Measurements from ENCODE around the gene LSR.

The LSR gene

DNA sequence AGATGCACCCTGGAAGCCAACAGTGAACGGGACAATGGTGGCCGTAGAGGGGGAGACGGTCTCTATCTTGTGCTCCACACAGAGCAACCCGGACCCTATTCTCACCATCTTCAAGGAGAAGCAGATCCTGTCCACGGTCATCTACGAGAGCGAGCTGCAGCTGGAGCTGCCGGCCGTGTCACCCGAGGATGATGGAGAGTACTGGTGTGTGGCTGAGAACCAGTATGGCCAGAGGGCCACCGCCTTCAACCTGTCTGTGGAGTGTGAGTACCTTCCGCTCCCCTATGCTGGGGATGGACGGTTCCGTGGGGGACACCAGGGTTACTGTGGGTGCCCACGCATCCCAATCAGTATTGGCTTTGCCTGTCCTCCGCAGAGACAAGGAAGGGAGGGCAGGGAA is 53.6 kb downstream of the LSR start:
- DNase-seq (ENCODE audit: low read depth): no peak

GRCh38 chr19:35303357-35303915 is 54.6 kb downstream of the LSR start:
- DNase-seq (ENCODE audit: low read depth): no peak

DNA sequence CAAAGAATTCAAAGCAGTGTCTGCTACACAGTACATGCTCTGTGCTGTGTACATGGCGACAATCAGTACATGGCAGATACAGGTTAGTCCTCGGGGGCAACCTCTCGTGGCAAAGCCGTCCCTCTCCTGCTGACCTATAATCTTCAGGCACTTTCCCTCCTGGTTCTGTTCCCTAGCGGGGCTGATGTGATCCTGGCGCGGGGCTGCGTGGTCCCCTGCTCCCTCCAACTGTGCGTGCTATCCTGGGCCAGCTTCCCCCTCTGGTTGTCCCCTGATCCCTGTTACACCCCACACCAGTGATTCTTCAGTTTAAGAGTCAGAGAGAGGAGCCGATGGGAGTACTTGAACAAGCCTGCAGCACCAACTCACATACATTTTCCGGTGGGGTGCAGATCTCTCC is 55.2 kb downstream of the LSR start:
- DNase-seq (ENCODE audit: low read depth): no peak

DNA sequence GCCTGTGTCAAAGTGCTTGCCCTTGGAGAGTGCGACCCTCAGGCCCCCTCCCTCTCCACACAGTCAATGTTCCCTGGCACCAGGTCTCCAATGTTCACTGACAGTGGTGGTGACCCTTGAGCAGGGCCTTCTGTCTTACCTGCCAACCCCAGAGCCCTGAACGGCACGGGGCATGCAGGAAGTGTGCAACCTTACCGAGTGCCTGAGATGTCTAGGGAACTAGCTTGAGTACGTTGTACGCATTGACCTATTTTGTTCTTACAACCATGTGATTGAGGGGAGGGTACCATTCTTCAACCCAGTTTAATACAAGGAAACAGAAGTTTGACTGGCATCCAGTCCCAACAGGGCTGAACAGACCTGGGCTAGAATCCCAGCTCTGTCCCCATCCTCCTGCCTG is 56.4 kb downstream of the LSR start:
- DNase-seq (ENCODE audit: low read depth): no peak

DNA sequence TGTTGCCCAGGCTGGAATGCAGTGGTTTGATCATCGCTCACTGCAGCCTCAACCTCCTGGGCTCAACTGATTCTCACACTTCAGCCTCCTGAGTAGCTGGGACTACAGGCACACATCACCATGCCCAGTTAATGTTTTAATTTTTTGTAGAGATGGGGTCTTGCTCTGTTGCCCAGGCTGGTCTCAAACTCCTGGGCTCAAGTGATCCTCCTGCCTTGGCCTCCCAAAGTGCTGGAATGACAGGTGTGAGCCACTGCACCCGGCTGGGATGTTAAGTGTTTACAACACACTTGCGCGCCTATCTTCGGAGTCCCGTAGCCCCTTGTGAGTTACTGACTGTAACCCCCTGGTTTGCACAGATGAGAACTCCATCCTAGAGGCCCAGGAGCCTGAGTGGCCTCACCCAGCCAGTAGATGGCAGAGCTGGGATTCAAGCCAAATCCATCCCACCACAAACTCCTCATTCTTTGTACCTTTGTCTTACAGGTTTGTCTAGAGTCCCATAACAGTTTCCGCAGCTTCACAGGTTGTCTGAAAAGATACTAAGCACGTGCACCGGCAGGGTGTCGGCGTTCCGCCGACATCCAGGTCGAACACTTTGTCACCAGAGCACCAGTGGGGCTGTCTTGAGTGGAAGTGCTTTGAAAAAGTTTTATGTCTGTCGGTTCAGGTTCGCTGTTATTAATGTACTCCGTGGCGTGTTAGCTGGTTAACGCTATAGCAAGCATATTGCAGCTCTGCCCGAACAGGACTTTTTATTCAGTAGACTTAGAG is 57.9 kb downstream of the LSR start:
- no peak for DNase-seq (ENCODE audit: low read depth)

DNA sequence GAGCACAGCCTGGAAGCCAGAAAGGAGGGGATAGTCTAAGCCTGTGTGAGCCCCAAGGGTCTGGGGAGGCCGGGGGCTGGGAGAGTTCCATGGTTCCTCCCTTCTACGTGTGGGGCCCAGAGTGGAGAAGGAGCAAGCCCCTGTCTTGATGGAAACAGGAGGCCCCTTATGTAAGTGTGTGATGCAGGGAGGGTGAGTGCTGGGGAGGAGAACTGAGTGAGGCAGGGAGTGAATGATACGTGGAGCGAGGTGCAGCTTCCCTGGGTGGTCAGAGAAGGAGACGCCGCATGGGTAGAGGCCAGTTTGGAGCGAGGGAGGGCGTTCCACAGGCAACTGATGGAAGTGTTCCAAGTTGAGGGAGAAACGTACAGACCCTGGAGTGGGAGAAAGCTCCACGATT is 59.1 kb downstream of the LSR start:
- no peak for DNase-seq (ENCODE audit: low read depth)

- DNase-seq (ENCODE audit: low read depth): no peak
Measured at GRCh38 chr19:35308910-35309309, 60.1 kb downstream of the LSR start.

- DNase-seq (ENCODE audit: low read depth): no peak
Measured at GRCh38 chr19:35309481-35310279, 60.9 kb downstream of the LSR start.

- no peak for DNase-seq (ENCODE audit: low read depth)
Measured at GRCh38 chr19:35310331-35310730, 61.5 kb downstream of the LSR start.

GRCh38 chr19:35310811-35311465 is 62.1 kb downstream of the LSR start:
- no peak for DNase-seq (ENCODE audit: low read depth)

GRCh38 chr19:35311901-35312665 is 63.3 kb downstream of the LSR start:
- no peak for DNase-seq (ENCODE audit: low read depth)

- DNase-seq (ENCODE audit: low read depth): no peak
Measured at GRCh38 chr19:35313587-35313986, 64.8 kb downstream of the LSR start.

DNA sequence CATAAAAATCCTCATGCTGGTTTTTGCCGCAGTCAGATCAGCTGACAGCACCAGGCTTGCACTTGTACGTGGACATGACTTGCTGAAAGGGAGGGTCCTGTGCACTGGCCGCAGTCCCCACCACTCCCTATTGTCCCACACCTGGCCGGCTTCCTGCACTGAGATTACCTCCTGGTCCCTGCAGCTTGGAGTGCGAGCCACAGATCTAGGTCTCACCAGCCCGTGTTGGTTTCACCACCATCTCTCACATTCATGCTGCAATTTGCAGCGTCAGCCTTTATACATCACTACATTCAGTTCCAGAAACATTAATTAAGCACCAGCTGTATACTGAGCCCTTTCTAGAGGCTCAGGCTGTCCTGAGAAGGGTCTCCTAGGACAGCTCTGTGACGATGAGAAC is 65.2 kb downstream of the LSR start:
- no peak for DNase-seq (ENCODE audit: low read depth)

DNA sequence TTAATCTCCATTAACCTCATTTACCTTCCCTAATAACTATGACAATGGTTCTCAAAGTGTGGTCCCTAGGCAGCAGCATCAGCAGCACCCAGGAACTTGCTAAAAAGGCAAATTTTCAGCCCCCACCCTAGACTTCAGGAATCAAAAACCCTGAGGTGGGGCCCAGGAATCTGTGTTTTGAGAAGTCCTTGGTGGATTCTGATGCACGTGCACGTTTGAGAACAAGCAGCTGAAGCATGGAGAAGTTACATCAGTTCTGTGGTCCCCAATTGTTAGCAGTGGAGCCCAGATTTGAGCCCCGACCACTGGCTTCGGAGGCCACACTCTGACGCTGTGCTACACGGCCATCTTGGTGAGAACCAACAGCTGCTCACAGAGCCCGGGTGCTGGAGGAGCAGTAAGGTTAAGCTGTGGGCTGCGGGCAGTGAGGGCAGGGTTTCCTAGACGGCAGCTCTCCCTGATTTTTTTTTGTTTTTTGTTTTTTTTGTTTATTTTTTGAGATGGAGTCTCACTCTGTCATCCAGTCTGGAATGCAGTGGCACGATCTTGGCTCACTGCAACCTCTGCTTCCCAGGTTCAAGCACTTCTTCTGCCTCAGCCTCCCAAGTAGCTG is 66.2 kb downstream of the LSR start:
- no peak for DNase-seq (ENCODE audit: low read depth)

- no peak for DNase-seq (ENCODE audit: low read depth)
Measured at GRCh38 chr19:35315883-35316282, 67.1 kb downstream of the LSR start.

- no peak for DNase-seq (ENCODE audit: low read depth)
Measured at GRCh38 chr19:35316560-35316959, 67.8 kb downstream of the LSR start.
